ENCODE results near the gene ATP1A2.

ATP1A2 gene

GRCh38 chr1:160156361-160156760 is 40.8 kb downstream of the ATP1A2 start:
- no peak overlapping the region for H3K4me3 ChIP-seq (replicated peaks; ENCODE audit: low read depth, low read length)
- TF ChIP-seq CTCF (IDR thresholded peaks at IDR 0.05; ENCODE audit: low read depth, low read length, missing control alignments), result no peak
- DNase-seq (ENCODE audit: extremely low read depth, low read depth), result no peak

- no peak for TF ChIP-seq CTCF (IDR thresholded peaks at IDR 0.05; ENCODE audit: low read depth, low read length, missing control alignments)
Measured at GRCh38 chr1:160157174-160157573, 41.6 kb downstream of the ATP1A2 start.

GRCh38 chr1:160158031-160158430 is 42.5 kb downstream of the ATP1A2 start:
- H3K4me3 ChIP-seq (replicated peaks; ENCODE audit: low read depth, low read length), result no peak overlapping the region
- no peak for TF ChIP-seq CTCF (IDR thresholded peaks at IDR 0.05; ENCODE audit: low read depth, low read length, missing control alignments)
- no peak for DNase-seq (ENCODE audit: extremely low read depth, low read depth)

More at GRCh38 chr1:160157174-160157573, 41.6 kb downstream of the ATP1A2 start:
- H3K4me3 ChIP-seq (replicated peaks; ENCODE audit: low read depth, low read length), result no peak overlapping the region
- DNase-seq (ENCODE audit: extremely low read depth, low read depth), result no peak

- H3K4me3 ChIP-seq (replicated peaks; ENCODE audit: low read depth, low read length), result no peak overlapping the region
- TF ChIP-seq CTCF (IDR thresholded peaks at IDR 0.05; ENCODE audit: low read depth, low read length, missing control alignments), result no peak
- no peak for DNase-seq (ENCODE audit: extremely low read depth, low read depth)
Measured at GRCh38 chr1:160158534-160158933, 43.0 kb downstream of the ATP1A2 start.

GRCh38 chr1:160159846-160160245 is 44.3 kb downstream of the ATP1A2 start:
- TF ChIP-seq CTCF (IDR thresholded peaks at IDR 0.05; ENCODE audit: low read depth, low read length, missing control alignments), result no peak
- H3K4me3 ChIP-seq (replicated peaks; ENCODE audit: low read depth, low read length), result no peak overlapping the region
- no peak for DNase-seq (ENCODE audit: extremely low read depth, low read depth)

GRCh38 chr1:160161965-160162705 is 46.6 kb downstream of the ATP1A2 start:
- peak; percentile 30 for TF ChIP-seq CTCF (IDR thresholded peaks at IDR 0.05; ENCODE audit: low read depth, low read length, missing control alignments)
- DNase-seq (ENCODE audit: extremely low read depth, low read depth), result no peak
- no peak overlapping the region for H3K4me3 ChIP-seq (replicated peaks; ENCODE audit: low read depth, low read length)

GRCh38 chr1:160162931-160163330 is 47.4 kb downstream of the ATP1A2 start:
- no peak for DNase-seq (ENCODE audit: extremely low read depth, low read depth)
- no peak overlapping the region for H3K4me3 ChIP-seq (replicated peaks; ENCODE audit: low read depth, low read length)
- no peak for TF ChIP-seq CTCF (IDR thresholded peaks at IDR 0.05; ENCODE audit: low read depth, low read length, missing control alignments)

Data from HFF-Myc (cell line).